Subcutaneous adipose tissue (tissue), 4 donors: ENCODE data around the gene KCNIP4. TPM values are rescaled to one million over a fixed set of nuclear protein-coding genes. Genes with fewer than 3 reads are reported as not detected.

Experiments used
- total RNA-seq, 4 donors: library from RNA; depleted of rRNA; stranded (reverse); fragments of >200 nt; gene quantifications; one replicate each; pipeline ENCODE4 v1.1.0, GENCODE V29; 2016
- TF ChIP-seq, protein P1 (sequence below): fragments of 450-650 bp; IDR thresholded peaks from one replicate; pipeline ENCODE4 v1.5.1; 2016; ENCODE audit warnings: low read depth, mild to moderate bottlenecking, control low read depth, antibody characterized with exemption, moderate library complexity

Gene KCNIP4
- total RNA-seq, 4 donors from 2014 or later = 0.34 TPM; not detected in 3

DNA sequence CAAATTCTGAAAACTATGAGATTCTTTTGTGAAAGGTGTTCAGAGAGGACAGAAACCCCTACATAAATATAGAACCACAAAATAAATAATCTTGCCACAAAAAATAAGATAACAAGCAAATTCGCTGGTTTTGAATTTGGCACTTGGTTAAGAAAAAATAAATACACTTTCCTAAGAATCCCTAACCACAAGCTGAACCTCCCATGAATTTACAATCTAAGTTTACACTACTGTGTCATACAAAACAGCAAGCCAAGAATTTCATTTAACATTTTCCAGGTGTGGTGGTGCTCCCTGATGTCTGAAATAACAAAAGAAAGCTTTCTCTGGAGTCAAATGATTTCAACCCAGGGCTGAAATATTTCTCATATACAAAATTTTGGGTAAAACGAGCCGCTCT lies 121.0 kb downstream of the KCNIP4 start:
- TF ChIP-seq, protein P1, sequence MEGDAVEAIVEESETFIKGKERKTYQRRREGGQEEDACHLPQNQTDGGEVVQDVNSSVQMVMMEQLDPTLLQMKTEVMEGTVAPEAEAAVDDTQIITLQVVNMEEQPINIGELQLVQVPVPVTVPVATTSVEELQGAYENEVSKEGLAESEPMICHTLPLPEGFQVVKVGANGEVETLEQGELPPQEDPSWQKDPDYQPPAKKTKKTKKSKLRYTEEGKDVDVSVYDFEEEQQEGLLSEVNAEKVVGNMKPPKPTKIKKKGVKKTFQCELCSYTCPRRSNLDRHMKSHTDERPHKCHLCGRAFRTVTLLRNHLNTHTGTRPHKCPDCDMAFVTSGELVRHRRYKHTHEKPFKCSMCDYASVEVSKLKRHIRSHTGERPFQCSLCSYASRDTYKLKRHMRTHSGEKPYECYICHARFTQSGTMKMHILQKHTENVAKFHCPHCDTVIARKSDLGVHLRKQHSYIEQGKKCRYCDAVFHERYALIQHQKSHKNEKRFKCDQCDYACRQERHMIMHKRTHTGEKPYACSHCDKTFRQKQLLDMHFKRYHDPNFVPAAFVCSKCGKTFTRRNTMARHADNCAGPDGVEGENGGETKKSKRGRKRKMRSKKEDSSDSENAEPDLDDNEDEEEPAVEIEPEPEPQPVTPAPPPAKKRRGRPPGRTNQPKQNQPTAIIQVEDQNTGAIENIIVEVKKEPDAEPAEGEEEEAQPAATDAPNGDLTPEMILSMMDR = no peak

DNA sequence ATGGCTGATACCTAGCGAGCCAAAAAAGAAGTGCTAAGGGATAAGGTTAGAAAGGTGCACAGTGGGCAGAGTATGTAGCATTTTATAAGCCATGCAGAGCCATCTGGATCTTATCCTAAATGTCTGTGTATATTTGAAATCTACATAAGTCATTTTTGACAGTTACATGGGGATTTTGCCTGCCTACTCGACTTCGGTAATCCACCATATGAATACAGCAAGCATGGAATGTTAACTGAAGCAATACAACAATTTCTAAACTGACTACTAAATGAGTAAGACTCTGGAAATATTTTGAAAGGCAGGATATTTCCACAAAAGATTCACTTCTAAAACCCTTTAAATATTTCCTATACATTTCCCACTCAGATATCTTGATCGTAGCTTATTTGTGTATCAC lies 122.5 kb downstream of the KCNIP4 start:
- TF ChIP-seq, protein P1 = no peak

DNA sequence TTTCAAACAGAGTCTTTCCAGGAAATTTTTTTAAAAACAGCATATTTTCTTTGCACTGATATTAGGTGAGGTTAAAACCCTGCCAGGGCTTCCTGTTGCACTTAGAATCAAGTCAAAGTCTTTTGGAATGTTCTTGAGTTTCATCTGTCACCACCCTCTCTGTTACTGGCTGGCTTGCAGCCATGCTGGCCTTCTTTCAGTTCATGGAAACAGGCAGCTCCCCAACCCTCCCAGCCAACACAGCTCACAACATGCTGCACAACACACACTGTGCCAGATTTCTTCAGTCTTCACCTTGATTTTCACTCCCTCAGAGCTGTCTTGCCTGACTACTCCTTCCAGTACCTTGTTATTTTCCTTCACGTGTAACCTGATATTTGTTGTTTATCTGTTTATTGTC lies 129.5 kb downstream of the KCNIP4 start:
- TF ChIP-seq, protein P1 = no peak

DNA sequence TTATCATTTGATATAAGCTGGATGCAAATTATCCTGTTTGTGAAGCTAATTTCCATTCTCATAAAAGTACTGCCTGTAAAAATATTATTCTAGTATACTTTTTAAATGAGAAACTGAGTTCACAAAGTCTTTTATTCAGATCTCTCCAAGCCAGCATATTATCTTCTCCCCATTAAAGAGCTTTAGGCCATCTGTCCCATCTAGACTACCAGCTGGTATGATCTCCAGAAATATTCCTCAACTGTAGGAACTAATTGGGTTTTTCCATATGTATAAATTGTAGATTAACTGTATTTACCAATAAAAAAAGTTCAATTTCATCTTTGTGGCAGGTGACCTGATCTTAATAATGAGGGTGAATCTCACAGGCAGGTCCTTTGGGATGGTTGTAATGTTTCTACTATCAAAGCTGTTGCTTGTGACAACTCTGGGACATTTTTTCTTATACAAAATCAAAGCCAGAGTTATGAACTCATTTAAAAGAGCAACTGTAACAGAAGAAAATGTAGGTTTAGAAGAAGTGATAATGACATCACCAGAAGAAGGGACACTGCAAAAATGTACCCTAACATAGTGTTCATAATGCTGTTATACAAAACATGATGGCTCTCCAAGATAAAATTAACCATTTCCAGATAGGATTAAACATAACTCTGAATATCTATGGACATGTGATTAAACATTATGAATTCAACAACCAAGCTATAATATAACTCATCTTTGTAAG lies 132.8 kb downstream of the KCNIP4 start:
- TF ChIP-seq, protein P1 = no peak

DNA sequence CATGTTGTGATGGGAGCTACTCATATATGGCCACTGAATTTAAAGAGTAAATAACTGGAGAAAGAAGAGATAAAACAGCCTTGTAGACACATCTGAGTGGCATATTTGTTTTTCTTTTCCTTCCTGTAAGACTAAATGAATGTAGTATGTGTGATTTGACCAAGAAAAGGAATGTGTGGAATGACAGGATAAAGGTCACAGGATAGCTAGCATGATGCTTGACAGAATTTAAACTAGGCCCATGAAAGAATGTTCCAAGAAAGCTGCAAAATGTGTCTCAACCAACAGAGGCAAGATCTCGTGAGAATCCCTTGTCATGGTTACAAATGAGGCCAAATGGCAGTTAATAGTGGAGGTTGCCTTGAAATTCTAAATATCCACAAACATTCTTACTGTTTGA lies 137.0 kb downstream of the KCNIP4 start:
- TF ChIP-seq, protein P1 = no peak

DNA sequence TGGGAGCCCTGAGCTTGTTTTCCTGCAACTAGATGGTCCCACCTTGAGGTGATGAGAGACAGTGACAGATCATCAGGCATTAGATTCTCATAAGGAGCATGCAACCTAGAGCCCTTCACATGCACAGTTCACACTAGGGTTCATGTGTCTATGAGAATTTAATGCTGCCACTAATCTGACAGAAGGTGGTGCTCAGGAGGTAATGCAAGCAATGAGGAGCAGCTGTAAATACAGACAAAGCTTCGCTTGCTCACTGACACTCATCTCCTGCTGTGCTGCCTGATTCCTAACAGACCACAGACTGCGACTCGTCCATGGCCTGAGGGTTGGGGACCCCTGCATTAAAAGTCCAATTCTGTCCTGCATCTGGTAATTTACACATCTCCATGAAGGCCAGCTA lies 141.6 kb downstream of the KCNIP4 start:
- TF ChIP-seq, protein P1 = no peak

DNA sequence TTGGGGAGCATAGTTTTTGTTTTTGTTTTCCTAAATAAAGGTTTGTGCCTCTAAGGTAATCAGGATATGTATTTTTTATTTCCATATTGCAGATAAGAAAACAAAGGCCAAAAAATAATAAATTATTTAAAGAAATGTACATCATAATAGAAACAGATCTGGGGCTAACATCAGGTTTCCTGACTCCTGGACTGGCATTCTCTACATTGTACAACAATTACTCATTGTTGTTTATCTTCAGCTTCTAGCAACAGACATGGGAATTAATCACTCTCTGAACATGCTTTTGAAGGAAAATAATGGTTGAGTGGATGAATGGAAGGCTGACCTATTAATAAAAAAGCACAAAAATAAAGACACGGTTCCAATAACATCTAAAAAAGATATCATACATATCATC lies 146.2 kb downstream of the KCNIP4 start:
- TF ChIP-seq, protein P1 = no peak
